HTR-8/SVneo (cell line): ENCODE data around the gene TXK.
A peak's percentile ranks its signal among the peaks of the same experiment; 100 is the strongest.
"Not testable (repeated sequence)": the region's sequence is repeated elsewhere in the genome, so short reads cannot be mapped to it uniquely, and the experiment has no call there.

Experiments
- DNase-seq: peaks from one replicate; pipeline ENCODE4 v3.0.0; 2011; ENCODE audit warnings: low spot score, mixed read lengths; ENCODE audit not compliant: insufficient read length
- FAIRE-seq: peaks from 2 replicates; lab custom pipeline; 2011; peaks lifted over from hg19 to GRCh38; lab: Jason Lieb, UNC

The TXK gene

DNA sequence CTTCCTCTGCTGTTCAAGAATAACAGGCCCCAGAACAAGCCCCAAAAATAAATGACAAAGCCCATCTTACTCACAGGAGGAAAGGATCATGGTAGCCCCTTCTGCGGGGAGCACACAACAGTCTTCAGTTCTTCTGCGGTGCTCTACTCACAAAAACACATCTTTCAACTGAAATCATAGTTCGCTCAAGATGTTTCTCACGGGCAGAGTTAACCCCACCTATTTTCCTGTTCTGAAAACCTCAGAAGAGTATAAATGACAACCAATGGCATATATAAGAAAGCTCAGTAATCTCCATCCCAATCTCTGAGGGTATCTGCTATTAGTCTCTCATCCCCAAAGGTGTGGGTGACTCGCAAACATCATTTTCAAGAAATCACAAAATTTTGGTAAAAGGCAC, at the start of gene TXK:
Gene TXK, minus strand, starts transcription at position 170 of the 400 bp plus-strand sequence. Its CDS starts 80 bp downstream, at position 90.
- DNase-seq, result no peak
- no peak for FAIRE-seq

DNA sequence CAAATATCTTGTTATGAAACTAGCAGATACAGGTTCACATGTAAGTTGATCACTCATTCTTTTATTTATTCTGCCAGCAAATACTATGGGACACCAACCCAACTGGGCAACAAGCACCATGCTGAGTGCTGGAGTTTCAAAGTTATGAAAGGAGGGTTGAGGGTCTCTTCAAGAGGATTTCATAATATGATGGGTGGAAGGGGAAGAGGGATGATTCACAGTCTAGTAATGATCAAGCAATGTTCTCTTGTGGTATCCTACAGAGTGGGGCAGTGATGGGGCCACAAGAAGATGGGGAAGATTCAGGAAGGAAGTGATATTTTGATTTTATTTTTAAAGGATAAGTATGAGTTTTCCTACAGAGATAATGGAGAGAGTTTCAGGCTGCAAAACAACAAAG, 46.2 kb upstream of the TXK start:
- DNase-seq (no peak), FAIRE-seq (no peak)

DNA sequence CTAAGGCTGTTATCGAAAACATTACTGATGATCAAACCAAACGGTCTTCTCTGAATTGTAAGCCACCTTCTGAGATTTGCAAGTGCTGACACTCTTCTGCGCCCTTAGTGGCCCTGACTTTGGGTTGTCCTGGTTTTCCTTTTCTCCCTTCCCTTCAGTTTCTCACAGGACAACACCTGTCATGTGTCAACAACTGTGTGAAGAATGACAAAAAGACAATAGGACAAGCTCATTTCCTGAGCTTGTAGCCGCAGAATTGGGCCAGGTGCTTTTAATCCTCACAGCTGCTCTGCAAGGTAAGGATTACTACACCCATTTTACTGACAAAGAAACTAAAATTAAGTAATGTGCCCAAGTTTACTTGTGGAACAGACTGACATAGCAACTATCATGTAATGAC, 44.9 kb upstream of the TXK start:
- FAIRE-seq (no peak), DNase-seq (no peak)

DNA sequence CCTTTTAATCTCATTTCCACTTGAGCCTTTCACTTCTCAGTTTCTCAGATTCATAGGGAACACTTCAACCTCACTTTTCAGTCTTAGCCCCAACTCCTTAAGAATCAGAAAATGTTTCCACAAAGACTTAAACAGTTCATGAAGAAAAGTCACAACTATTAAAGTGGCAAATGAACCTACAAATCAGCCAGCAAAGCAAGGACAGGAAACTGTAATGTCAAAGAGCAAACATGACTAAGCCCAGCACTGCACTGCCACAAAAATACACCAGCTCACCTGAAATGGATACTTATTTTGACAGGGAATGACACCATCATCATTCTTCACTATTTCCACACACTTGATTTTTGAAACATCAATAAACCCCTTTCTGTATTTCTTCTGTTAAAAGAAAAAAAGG, 41.8 kb upstream of the TXK start:
- DNase-seq, result peak; percentile 4

DNA sequence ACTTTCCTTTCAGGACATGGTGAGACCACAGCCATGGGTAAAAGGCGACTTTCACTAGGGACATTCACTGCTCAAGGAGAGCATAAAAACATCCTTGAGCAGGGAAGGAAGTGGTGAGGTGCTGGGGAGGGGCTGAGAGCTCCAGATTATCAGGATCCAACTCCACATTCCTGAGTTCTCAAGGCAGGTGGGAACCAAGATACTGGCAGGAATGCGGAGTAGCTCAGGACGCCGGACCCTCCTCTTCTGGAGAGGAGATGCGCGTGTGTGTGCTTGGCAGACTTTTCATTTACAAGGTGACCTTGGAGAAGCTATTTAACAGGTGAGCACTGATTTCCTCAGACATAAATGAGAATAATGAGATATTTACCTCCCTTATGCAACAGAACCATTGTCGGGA, 41.3 kb upstream of the TXK start:
- FAIRE-seq (no peak), DNase-seq (no peak)

More for the DNA sequence above, 41.8 kb upstream of the TXK start:
- FAIRE-seq, result no peak

DNA sequence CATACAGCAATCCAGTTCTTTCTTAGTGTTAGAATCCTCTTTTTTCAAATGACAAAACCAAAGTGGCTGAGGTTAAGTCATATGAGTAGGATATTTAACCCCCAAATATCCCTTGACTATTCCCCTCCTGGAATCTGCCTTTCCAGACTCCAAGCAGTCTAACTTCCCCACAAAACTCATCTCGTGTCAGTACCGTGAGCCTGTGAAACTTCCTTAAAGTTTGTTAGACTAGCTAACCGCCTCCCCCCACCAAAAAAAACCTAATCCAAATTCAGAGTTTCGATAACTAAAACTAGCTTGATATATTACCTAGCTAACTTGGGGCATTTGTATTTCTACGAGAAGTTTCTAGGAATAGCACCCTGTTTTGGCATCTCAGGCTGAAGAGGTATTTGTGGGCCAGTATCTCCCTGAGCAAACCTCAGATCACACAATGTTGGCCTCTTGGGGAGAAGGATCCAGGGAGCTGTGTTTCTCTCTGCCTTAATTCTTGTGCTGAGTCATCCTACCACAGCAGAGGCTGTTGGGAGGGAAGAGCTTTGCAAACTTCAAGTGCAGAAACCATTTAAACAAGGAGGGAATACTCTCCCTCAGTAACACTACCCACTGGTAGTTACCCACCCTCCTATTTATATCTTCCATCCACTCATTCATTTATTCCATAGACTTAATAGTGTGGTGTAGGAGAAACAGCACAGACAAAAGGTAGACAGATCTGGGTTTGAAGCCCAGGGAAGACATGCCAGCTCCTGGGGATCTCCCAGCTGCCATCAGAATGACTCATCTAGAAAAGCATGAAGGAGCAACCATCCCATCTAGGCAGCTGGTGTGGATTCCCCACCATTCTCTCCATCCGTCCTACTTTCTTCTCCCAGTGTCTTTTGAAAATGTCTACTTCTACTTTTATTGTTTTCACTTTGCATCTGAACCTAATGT, 39.3 kb upstream of the TXK start:
- peak; percentile 74 for DNase-seq
- FAIRE-seq, result peak; percentile 4

DNA sequence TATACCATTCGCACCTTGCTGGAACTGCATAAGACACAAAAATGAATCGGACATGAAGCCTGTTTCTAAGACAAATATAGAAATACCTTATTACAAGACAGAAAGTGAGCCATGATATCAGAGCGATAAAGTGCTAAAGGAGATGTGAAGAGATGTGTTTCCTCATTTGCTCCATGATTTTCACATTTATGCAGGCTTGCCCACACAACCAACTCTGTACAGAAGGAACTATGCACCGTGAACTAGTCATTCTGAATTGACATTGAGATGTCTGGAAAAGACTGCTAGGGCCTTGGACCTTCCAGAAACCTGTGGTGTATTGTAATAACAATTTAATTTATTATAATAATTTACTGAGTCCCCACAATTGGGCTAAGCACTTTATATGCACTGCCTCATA, 38.6 kb upstream of the TXK start:
- DNase-seq, result no peak
- FAIRE-seq, result no peak

DNA sequence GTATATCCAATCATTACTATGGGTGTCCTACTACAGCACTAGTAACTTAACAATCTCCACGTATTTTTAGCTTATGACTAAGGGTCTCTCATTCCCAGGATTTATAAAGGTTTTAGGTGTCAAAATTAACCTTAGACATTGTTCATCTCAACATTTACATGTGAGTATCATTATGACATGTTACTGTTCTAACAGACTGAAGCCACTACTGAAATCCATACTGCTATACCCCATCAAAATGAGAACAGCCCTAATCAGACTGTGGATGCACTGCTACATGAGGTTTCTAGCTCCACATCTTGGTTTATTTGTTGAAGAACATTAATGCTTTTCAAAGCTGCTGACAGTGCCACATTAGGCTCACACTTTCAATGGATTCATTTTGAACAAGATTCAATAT, 35.6 kb upstream of the TXK start:
- FAIRE-seq (no peak), DNase-seq (no peak)

DNA sequence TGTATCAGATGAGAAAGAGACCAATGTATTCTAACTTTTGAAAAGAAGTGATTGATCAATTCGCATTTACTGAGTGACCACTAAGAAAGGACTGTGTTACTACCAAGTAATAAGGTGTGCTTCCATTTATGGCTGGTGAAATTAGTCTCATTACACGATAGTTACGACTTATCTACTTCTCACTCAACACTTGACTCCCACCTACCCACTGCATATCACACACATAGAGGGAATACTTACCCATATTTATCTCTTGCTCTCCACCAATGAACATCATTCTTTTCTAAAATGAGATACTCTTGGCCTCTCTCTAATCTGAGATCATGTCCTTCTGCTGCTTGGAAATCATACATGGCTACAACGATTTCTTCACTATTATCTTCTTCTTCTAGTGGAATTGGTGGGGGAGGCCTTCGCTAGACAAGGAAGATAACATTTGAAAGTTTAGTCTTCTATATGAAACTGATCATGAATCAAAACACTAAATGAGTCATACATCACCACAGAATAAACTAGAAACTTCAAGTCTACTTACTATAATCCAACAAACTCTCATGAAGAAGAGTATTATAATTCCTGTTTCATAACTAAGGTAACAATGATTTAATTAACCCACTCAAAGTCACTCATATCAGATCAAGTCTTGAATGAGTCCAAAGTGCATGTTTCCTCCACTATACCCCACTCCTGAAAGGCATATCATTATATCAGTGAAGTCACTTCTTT, 33.7 kb upstream of the TXK start:
- DNase-seq (no peak), FAIRE-seq (no peak)

DNA sequence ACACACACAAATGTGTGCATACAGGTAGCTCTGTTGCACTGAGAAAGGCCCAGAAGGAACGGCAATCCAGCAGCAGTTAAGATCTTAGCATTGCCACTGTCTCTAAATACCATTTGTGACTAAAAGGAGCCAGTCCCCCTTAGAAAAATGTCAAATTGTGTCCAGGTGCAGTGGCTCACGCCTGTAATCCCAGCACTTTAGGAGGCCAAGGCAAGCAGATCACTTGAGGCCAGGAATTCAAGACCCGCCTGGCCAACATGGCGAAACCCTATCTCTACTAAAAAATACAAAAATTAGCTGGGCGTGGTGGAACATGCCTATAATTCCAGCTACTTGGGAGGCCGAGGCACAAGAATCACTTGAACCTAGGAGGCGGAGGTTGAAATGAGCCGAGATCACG, 30.5 kb upstream of the TXK start:
- not testable (repeated sequence) for FAIRE-seq, DNase-seq

DNA sequence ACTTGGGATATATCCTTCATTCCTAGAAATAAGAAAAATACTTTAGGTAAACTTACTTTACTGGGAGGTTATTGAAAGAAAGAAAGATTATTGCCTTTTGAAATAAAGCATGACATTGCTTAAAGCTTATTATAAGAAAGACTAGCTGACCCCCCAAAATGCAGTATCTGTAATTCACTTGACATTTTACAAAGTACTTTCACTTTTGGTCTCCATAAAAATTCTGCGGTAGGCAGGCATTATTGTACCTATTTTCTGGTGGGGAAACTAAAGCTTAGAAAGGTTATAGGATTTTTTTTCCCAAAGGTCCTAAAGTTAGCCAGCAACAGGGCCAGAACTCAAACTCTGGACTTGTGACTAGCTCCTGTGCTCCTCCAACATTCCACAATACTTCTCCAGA, 29.7 kb upstream of the TXK start:
- DNase-seq, result no peak
- FAIRE-seq, result no peak

DNA sequence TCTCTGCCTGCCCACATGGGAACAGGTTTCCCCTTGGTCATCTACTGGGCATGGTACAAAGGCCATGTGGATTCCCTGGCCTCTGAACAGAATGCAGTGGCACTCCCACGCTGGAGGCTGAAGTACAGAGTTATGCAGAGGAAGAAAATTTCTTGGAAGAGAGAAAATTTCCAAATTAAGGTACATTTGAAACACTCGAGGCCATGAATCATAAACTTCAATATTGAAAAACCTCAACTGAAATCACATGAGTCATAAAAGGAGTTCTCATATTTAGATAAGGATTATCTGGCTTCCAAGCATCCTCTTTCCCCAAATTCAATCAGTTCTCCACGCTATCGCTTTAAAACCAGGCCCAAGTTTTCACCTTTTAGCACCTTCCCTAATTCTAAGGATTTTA, 28.1 kb upstream of the TXK start:
- DNase-seq, result peak; percentile 3
- no peak for FAIRE-seq

DNA sequence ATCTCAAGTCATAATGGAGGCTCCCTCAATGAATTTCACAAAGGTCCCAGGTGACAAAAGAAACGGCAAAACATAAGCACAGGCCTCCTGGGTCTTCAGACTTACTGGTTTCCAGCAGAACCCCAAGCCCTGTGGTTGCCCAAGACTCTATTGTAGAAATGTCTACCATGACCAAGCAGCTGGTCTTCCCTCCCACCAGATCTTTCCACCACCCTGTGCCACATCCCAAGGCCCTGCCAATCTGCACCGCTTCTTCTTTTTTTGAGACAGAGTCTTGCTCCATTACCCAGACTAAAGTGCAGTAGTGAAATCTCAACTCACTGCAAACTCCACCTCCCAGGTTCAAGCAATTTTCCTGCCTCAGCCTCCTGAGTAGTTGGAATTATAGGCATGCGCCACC, 23.2 kb upstream of the TXK start:
- DNase-seq (no peak), FAIRE-seq (no peak)

DNA sequence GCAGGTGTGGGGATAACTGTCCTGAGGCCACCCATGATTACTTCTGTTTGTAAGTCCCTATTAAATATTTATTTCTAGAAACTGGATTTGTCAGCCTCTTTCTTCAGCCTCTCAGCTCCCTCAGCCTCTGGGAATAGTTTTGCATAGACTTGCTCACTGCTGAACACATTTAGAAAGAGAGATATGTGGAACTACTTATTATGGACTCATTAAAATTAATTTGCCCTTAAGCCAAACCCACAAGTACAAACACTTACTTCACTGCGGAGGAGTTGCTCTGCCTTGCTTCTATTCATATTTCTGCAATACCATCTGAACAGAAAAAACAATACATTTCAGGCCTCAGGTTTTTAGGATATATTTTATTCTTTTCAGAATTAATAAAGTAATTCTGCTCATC, 22.4 kb upstream of the TXK start:
- FAIRE-seq (no peak), DNase-seq (no peak)

DNA sequence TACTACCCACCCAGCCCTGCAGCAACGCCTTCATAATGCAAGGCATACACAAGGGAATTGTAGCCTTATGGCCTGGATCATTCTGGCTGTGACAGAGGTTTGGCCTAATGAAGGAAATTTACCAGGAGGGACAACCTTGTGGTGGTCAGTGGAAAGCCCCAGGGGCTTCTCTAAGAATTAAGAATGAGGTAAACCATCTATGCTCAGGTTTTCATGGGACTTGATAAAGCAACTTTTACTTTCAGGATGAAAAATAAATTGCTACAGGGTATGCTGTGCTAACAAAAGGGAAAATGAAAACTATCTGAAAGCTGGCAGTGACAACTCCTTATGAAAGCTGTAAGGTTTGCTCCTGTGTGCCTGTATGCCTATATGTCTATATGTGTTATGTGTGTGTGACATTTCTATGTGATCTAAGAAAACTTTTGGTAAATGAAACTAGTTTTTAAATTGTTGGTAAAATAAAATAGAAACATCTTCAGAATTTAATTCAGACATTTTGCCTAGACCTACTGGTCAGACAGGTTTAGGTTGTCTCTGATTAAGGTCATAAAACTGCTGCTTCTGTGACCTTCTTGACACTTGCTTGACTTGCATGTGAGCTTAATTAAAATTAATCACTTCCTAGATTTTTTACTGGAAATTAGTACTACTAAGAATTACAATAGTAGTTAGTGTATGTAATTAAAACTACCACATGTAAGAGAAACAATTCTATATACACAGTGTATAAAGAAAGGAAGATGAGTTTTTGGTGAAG, 19.9 kb upstream of the TXK start:
- DNase-seq, result no peak
- FAIRE-seq, result no peak

DNA sequence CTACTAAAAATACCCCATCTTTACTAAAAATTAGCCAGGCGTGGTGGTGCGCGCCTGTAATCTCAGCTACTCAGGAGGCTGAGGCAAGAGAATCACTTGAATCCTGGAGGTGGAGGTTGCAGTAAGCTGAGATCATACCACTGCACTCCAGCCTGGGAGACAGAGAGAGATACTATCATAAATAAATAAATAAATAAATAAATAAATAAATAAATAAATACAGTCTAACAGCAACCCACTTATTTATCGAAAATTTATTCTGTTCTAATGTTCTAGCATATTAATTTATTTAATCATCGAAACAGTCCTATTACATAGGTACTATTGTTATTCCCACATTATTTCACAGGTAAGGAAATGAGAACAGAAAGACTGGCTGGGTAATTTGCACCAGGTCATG, 18.2 kb upstream of the TXK start:
- FAIRE-seq (no peak), DNase-seq (no peak)

DNA sequence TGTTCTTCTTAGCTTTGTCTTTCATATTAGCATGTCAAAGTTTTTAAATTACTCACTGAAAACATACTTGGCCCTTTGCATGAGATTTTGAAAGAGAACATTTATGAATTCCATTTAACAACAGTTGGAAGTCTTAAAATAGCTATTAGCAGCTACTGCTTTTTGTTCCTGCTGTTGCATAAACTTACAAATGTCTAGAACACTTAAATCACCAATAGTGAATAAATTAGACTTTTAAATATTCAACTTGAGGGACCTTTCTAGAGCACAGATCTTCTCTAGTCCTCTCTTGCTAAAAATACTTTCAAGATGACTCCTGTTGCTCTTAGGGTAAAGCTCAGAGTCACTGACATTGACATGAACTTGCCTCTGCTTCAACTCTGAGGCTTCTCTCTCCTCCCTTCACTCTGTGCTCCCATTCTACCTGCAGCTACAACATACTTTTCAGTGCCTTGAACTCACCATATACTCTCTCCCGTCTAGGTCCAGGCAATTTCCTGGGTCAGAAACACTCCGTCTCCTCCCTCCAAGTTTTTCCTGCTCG, 15.8 kb upstream of the TXK start:
- DNase-seq, result no peak
- no peak for FAIRE-seq

DNA sequence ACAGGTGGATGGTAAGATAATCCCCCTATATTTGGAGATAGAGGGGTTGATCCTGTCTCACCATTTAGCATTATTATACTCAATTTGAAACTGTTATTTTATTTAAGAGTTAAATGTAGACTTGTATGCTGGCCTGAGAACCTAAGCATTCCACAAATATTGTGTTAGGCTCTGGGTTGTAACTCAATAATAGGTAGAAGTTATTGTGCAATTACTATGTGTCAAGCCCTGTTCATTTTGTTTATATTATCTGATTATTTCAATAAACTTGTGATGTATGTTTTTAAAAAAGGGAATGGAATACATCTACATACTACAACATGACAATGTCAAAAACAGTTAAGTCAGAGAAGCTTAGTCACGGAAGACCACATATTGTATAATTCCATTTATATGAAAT, 13.6 kb upstream of the TXK start:
- DNase-seq (no peak), FAIRE-seq (no peak)

DNA sequence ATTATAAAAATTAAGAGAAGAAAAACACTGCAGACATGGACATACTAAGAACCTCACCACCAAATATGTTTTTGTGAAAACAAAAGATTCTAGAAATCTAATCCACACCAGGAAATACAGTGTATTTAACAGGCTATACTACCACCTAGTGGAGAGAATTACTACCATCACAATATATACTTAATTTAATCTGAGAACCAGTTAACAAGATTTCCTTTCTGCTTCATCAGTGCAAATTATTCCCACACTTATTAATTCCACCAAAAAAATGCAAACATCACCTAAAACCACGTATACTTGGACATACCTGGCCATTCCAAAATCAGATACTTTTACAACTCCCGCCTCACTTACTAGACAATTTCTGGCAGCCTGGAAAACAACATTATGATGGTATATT, 7.0 kb upstream of the TXK start:
- DNase-seq (peak; percentile 48), FAIRE-seq (no peak)

DNA sequence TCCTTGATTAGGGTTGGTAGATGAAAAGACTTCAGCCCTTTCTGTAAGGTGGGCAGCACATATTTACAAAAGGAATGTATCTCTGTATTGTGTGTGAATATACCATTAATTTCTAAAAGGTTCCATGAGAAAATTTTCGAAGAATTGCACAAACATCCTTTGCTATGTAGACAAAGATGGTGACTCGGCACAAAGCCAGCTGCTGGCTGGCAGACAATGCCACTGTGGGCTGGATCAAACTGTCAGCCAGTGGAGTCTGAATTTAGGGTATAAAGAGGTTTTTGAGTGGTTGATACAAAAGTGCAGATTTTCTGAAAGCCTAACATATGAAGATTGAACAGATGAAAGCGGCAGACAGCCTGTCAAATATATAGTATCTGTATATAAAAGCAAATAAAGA, 5.6 kb upstream of the TXK start:
- DNase-seq (no peak), FAIRE-seq (no peak)

DNA sequence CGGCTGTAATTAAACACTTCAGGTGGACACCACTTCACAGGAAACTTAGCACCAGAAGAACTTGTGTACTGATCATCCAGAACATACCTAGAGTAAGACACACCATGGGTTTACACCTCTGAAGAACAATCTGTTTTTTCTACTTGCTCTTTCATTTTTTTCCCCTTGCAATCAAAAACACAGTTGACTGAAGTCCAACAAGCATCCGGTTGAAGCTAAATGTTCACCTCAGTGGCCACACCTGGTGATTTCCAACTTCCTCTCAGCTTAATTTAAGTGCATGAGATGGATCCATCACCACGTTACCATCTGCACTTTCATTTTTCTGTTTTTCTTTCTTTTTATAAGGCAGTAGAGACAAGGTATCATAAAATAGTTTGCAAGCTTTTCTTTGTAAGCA, 4.9 kb upstream of the TXK start:
- DNase-seq, result no peak
- no peak for FAIRE-seq
